ENCODE data around the gene MTIF3.

Gene MTIF3, protein sequence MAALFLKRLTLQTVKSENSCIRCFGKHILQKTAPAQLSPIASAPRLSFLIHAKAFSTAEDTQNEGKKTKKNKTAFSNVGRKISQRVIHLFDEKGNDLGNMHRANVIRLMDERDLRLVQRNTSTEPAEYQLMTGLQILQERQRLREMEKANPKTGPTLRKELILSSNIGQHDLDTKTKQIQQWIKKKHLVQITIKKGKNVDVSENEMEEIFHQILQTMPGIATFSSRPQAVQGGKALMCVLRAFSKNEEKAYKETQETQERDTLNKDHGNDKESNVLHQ

DNA sequence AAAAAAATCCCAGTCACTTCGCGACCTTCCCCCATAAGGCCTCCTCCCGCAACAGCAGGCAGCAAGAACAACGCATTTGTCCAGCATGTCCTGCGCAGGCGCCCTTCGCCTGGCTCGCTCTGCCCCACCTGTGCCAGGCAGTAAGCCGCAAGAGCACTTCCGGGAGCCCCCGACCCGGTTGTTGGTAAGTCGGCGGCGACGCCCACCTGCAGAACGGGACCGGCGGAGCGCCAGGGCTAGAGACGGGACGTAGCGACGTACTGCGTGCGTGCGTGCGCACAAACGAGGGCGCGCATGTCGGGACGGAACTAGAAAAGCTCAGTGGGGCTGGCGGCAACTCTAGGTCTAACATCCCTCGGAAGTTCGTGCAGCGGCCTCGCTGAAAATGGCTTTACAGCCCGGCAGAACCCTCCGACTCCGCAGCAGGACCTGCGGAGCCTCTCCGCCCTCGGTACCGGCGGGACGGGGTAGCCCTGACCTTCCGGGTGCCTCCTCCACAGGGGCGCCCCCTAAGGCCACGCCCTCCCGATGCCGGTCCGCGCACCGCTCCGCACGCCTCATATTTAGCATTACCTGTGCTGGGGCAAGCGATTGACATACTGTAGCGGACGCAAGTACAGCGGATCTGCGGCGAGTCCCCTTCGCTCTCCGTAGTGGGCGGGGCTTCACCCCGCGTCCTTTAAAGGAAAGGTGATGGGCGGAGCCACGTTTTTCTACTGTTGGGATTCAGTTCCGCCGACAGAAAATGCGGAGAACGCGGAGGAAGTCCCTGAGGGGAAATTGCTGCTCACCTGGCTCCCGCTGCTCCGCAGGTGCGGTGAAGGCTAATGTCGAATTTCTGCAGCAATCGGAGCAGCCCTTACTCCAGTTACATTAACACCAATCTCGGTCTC, at the start of gene MTIF3:
MTIF3 (minus strand) TSS at position 629 of the 893 bp plus-strand sequence. CDS start 10,116 bp downstream, outside the sequence.
- DNase-seq = peak; percentile 91

DNA sequence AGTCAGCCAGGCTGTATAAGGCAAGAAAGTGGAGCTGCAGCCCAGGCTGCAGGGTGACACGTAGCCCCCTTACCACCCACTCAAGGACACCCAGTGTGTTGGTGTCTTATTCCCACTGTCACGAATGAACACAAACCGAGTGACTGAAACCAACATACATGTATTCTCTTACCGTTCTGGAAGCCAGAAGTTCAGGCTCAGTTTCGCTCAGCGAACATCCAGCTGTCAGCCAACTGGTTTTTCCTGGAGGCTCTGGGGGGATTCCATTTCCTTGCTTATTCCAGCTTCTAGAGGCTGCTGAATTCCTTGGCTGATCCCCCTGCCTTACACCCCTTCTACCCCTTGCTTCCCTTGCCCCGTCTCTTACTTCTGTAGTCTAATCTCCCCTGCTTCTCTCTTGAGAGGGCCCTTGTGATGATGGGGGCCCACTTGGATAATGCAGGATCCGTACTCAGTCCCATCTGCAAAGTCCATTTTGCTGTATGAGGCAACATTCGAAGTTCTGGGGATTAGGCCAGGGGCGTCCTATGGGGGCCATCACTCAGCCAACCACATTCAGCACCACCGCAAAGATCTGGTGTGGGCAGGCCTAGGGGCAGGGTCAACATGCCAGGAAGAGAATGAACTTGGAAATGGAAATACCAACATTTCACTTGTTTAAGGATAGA, 47.3 kb upstream of the MTIF3 start:
- no peak for DNase-seq

DNA sequence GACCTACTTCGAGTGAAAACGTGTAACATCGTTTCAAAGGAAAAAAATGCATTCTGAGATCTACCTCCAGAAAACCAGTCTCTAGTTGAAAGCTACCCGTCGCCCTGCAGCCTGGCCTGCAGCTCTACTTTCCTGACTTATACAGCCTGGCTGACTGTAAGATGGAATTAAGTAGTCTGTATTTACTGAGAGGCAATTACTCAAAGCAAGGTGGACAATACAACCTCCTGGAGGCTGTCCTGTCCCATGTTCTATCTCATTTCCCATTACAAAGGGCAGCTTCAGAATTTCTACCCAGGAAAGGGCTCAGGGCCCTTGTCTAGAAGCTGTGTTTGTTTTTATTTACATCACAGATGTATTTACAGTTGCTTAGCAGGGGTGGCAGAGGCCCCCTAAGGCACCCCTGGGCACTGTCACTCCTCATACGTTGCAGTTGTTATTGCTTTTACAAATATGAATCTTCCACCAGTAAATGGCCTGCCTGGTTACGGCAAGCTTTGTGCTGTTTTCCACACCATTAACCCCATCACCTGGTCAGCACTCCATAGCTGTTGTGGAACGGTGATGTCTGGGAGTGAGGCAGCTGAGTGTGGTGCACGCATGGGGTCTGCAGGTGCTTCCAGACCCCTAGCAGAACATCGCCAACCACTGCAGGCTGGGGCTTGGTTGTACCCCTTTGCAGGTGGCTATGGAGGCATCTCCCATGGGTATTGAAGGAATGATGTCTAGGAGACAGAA, 46.3 kb upstream of the MTIF3 start:
- DNase-seq = no peak

DNA sequence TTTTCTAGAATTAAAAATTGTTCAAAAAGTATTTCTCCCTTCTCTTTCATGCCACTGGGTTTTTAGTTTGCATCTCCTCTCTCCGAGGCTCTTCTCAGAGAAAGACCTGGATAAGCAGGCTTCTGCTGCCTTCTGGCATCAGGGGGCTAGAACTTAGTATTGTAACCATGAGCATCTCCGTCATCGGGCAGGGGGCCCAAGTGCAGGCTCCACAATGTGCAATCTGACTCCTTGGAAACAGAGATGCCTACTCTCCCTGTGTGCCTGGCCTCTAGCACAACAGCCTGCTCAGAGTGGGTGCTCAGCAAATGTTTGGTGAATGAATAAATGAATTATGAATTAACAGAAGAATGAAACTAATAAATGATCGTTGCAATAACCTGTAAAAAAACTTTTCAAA, 45.6 kb upstream of the MTIF3 start:
- no peak for DNase-seq

DNA sequence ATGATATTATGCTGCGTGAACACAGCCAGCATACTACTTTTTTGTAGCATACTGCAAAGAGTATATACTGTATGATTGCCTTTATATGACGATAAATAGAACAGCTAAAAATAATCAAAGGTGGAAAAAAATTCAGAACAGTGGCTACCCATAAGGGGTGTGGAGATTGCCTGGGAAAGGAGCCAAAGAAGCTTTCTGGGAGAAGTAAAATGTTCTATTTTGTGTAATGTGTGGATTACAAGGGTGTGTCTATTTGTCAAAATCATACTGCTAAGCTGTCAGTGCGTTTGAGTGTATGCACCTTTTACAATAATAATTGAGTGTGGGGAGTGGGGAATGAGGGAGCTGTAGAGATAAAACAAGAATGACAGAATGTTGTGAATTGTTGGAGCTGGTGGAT, 45.2 kb upstream of the MTIF3 start:
- no peak for DNase-seq

DNA sequence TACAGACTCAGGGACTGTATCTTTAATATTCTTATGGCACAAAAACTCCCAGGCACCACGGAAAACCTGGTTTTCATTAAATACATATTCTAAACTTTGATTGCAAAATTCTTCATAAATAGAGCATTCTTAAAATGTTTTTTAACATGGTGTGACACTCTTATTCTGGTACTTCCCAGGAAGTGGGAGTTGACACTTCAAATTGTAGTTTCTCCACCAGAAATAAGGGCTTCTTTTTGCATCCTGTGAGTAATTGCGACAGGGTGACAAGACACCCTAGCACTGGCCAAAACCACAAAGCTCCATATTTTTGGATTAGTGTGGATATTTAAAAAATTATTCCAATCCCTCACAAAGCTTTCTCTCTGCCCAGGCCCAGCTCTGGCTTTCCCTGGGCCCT, 43.6 kb upstream of the MTIF3 start:
- no peak for DNase-seq

DNA sequence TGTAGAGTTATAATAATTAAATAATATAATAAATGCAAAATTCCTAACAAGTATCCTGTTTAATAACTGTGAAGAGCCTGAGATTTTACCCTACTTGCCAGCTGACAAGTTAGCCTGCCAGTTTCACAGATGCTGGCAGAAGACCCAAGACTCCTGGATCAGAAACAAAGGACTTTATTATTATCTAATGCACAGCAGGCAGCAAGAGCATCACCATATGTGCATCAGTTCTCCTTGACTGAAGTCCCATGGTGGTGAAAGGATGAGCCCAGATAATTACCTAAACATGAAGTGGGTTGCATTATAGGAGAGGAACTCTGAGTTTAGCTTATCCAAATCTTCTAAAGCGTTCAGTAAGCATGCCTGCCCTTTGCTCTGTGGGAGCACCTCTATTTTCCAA, 39.1 kb upstream of the MTIF3 start:
- no peak for DNase-seq

DNA sequence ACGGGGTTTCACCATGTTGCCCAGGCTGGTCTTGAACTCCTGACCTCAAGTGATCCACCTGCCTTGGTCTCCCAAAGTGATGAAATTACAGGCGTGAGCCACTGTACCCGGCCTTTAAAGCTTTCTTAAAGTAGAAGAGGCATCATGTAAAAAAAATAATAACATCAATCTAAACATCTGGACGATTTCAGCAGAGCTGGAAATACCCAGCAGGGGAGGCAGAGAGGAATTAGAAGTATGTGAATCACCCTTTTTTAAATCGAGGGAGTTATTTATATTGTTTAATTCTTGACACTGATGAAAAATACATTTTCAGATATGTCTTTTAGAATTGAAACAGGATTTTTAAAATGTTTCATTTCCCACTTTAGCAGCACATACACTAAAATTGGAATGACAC, 37.4 kb upstream of the MTIF3 start:
- DNase-seq = no peak

DNA sequence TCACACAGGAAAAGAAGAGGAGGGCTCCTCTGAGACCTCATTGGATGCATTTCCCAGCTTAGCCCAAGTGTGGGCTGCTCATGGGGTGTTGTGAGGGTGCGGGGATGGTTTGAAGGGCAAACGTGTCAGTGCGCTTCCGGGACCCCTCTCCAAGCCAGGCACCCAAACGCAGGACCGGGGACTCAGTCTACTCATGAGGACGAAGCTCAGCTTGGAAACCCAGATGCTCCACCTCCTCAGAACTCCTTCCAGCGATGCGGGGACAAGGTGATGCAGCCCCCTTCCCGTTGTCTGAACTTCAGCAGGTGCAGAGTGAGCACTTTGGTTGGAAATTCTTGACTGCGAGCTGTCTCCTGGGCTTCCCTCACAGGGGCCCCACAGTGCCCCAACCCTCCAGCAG, 33.1 kb upstream of the MTIF3 start:
- no peak for DNase-seq

DNA sequence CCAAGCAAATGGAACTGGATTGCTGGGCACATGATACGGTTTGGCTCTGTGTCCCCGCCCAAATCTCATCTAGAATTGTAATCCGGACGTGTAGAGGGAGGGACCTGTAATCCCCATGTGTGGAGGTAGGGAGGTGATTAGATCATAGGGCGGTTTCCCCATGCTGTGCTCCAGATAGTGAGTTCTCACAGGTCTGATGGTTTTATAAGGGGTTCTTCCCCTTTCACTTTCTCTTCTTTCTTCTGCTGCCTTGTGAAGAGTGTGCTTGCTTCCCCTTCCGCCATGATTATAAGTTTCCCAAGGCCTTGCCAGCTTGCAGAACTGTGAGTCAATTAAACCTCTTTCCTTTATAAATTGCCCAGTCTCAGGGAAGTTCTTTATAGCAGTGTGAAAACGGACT, 32.6 kb upstream of the MTIF3 start:
- DNase-seq = no peak

DNA sequence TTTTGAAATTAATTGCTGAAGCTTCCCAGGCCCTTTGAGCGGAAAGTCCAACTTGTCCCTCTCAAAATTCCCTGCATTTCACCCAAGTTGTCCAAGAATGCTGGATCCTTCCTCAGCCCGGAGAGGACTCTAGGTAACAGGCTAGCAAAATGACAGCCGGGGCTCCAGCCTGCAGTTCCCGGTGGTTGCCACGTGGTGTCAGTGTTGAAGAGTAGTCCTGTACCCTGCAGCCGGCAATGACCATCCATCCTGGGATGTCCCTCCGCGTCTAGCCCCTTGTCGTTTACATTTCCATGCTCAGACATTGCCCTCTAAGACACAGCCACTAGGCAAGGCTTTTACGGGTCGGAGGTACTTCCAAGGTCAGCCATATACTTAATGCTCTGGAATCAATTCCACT, 31.4 kb upstream of the MTIF3 start:
- DNase-seq = no peak

DNA sequence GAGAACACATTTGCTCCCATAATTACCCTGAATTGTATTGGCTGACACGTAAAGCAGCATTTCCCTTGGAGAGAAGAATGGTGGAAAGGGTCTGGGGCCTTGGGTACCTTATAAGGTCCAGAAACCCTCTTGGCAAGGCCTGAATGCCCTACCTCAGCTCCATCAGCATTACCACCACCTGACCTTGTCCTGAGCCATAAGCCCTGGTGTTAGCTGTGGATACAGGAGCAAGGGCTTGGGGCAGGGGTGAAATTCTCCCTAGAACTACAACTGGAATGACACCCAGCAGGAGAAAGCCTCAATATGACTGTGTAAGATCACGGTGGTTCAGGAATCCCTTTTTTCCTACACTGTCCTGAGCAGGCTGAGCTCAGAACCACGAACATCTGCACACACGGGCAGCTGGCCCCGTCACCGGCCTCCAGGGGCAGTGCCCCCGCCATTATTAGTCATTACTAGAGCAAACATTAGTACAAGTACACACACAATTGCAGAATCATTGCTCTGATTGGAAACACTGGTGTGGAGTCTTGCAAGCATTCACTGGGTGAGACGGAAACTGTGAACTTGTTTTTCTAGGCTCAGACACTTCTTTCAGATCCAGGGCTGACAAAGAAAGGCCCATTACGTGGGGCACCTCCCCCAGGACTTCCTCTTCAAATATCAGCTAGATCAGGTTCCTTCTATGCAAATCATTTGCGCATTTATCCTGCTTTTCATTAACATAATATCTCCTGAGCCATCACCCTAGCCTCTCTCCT, 26.8 kb upstream of the MTIF3 start:
- DNase-seq = peak; percentile 45

DNA sequence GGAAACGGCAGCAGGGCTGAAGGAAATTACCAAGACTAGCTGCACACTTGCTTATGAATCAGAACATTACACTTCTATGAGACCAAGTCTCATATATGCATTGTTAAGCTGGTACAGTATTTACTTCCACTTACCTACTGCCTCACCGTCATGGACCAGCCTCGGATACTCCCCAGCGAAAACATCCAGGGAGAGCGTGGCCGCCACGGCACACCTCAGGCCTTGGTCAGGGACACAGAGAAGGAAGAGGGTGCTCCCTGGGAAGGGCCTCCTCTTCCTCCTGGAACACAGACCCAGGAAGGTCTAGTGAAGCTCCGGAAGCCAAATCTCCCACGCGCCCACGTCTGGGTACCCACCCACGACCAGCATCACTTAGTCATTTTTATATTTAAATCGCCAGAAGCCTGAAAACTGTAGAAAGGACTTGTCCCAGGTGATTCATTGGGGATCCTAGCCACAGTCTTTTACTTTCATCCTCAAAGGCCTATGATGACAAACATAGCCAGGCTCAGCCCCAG, 24.4 kb upstream of the MTIF3 start:
- no peak for DNase-seq

DNA sequence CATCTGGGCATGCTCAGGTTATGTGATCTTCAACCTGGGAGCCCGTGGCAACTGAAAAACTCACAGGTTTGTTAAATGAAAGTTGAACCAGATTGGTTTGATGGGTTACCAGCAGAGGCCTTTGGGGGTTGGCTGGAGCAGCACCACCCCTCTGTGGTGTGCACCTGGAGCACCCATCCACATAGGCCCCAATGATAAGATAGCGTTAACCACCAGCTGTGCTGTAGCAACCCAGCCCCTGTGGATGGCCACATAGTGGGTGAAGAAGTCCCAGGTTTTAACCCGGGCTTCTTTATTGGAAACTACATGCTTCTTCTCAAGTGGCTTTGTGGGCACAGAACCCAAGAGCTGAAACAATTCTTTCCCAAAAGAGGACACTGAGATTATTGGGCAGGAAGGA, 22.6 kb upstream of the MTIF3 start:
- DNase-seq = no peak

DNA sequence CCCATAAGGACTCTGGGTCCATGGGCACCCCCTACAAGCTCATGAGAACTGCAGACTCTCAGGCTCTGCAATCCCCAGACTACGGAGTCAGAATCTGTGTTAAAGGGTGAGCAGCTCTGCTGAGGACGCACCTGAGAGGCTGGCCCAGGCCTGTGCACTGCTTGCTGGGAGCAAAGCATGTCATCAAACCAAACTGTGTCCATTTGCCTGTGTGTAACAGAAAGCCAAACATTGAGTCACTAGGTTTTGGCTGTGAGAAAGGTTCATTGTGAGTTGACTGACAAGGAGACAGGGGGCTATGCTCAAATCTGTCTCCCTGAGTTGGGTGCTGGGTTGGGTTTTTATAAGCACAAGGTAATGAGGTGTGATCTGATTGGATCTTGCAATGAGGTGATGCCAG, 22.1 kb upstream of the MTIF3 start:
- DNase-seq = no peak

DNA sequence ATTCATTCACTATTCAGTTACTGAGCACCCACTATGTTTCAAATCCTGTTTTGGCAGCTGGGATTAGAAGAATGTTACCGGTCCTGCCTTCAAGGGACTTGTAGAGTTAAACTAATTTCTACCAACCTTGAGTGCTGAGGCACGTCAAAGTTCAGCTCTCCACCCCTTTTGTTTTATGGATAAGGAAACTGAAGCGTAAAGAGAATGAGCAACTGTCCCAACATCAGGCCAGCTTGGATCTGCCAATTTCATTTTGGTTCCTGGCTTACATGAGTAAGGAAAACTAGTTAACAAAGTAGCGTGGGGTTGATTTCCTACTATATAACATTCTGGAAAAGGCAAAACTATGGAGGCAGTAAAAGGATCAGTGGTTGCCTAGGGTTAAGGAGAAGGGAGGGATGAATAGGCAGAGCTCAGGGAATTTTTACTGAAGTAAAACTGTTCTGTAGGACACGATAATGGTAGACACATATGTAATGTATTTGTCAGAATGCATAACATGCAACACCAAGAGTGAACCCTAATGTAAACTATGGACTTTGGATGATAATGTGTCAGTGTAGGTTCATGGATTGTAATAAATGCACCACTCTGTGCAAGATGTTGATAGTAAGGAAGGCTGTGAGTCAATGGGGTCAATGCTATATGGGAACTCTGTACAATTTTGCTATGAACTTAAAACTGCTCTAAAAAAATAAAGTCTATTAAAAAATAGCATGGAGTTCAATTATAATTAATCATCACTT, 19.9 kb upstream of the MTIF3 start:
- no peak for DNase-seq

DNA sequence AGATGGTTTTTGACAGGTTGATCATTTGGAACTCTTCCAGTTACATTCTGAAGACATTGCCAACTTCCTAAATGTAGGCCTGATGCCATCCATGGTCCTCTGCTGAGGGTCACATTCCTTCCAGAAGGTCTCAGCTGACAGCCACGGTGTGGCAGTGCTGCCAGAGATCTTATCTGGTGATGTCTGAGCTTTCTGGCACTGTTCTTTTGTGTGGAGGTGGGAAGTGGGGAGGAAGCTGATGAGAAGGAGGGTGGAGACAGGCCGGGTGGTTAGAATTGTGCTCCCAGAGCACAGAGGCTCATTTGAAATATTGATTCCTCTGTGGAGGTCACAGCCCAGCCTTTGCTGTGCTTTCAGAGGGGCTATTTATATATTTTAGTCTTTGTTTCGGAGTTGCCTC, 16.1 kb upstream of the MTIF3 start:
- DNase-seq = no peak

DNA sequence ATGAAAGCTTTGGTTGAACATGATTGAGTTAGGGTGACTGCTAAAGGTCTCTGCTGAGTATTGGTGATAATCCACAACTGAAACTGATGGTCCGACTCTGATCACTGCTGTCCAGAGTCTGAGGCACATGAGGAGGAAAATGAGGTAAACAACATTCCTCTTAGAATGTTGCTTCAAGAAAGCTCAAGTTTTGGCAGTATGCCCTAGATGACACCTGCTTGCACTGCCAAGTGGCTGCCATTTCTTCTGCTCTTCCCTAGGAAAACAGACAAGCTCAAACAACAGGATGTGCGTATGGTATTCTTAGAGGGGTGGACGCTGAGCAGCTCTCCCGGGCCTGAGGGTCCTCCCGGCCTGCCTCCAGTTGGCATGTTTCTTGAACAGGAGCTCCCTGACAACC, 15.2 kb upstream of the MTIF3 start:
- no peak for DNase-seq

DNA sequence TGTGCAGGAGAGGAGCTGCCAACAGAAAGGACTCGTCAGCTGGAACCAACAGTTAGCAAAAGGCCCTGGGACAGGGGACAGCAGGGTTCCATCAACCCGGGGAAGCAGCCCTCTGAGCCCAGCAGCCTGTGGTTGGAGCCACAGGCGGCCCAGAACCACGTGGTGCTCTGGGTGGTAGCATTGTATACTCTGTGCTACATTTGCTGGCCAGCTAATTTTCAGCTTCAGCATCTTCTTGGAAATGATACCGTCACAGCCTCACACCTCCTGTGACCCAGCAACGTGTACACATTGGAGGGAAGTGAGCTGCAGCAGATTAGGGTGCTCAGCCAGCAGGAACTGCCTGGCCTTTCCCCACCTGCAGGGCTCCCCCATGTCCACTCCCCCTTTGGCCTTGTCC, 13.1 kb upstream of the MTIF3 start:
- DNase-seq = no peak

DNA sequence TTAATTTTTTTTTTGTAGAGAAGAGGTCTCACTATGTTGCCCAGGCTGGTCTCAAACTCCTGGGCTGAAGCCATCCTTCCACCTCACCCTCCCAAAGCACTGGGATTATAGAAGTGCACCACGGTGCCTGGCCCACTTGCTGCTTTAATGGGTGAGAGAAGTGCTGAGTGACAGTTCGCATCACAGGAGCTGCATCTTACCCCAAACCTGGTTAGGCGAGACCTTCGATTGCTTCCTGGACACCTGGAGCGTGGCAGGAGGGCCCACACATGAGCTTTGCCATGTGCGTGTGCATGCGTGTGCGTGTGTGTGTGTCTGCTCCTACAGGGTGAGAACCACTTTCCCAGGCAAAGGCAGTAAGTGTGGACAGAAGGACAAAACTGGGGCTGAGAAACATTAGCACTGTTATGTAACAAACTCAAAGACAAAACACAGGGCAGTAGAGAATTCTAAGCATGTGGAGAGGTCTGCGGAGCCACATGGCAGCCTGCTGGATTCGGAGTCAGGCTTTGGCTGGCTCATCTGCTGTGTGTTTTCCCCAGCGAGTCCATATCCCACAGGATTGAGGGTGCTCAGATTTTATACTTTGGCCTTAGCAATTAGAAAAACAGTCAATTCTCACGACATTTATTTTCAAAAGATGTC, 11.7 kb upstream of the MTIF3 start:
- DNase-seq = no peak

DNA sequence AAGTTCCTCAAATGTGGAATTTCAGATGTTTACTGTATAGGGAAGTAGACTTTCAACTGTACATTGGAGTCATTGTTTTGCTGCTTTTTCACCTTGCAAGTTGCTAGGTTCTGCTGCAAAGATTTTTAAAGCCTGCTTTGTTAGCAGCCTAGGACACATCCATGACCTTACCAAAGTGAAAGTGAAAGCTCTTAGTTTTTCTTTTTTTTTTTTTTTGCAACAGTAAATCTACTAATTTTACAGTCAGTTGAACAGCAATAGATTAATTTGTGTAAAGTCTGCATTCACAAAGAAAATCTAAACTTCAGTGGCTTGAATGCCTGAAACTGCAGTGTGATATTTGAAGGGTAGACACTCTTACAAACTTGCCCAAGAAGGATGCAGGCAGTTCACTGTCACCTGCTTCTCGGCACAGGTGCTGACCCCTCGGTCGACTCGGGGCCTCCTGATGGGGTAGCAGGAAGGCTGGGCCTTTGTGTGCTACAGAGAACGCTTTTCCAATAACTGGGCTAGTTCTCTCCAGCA, 5.0 kb upstream of the MTIF3 start:
- DNase-seq = no peak
